Posterior cingulate gyrus (tissue), 11 donors: ENCODE measurements around the gene RAB3D.
A peak's percentile ranks its signal among the peaks of the same experiment; 100 is the strongest.

Experiments
- DNase-seq, 10 donors: peaks; one replicate each; pipeline versions ENCODE4 v3.0.0 to v3.0.0-alpha.2; 2020 to 2021; ENCODE audit warnings: mixed read lengths in 3 of 10
- intact Hi-C: fragments of 100-400 bp; cut with DNase I; formaldehyde crosslinking; loops from one replicate; pipeline ENCODE4 v1.15.1; 2023

RAB3D gene

DNA sequence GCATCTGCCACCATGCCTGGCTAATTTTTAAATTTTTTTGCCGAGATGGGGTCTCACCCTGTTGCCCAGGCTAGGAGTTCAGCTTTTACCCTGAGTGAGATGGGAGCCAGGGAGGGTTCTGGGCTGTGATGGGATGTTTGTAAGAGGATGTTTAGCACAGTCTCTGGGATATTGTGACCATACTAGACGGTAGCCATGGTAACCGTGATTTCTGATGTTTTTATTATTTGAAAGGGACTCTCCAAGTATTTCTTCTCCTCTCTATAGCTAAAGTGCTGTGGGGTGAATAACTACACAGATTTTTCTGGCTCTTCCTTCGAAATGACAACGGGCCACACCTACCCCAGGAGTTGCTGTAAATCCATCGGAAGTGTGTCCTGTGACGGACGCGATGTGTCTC, 33.1 kb downstream of the RAB3D start:
- intact Hi-C loops: no loop called here

DNA sequence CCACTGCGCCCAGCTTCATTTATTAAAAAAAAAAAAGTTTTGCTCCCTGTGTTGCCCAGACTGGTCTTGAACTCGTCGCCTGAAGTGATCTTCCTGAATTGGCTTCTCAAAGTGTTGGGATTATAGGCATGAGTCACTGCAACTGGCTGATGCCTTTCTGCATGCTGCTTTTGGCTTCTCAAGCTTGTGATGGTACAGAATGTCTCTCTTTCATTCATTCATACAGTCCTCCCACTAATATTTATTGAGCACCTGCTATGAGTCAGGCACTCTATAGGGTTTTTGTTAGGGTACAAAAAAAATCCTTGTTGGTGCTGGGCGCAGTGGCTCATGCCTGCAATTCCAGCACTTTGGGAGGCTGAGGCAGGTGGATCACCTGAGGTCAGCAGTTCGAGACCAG, 34.5 kb downstream of the RAB3D start:
- intact Hi-C loops: no loop called here
- no peak for DNase-seq

More for the DNA sequence above, 33.1 kb downstream of the RAB3D start:
- peak in 1 of 10 donors; percentile 31 for DNase-seq

DNA sequence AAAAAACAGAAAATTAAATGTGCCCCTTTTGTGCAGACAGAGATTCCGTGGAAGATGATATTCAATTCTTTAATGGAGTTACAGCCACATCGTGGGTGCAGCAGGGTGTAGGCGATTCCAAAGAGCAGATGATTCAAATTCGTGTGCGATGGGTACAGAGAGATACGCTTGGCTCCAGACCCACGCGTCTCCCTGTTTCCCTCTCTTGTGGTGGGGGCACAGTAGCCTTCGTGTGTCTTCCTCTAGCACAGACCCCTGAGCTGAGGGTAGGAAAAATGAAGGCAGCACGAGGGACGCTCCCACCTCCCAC, 38.7 kb downstream of the RAB3D start:
- intact Hi-C loops: no loop called here
- DNase-seq: peak in 5 of 10 donors; percentile 25 to 80 (median 75)

- intact Hi-C loops: no loop called here
- DNase-seq: peak in 1 of 10 donors; percentile 44
Observed at GRCh38 chr19:11299946-11300810, 39.3 kb downstream of the RAB3D start.

- peak in 8 of 10 donors; percentile 26 to 84 (median 38) for DNase-seq
- intact Hi-C loops: no loop called here
Observed at GRCh38 chr19:11296264-11296663, 43.2 kb downstream of the RAB3D start.

DNA sequence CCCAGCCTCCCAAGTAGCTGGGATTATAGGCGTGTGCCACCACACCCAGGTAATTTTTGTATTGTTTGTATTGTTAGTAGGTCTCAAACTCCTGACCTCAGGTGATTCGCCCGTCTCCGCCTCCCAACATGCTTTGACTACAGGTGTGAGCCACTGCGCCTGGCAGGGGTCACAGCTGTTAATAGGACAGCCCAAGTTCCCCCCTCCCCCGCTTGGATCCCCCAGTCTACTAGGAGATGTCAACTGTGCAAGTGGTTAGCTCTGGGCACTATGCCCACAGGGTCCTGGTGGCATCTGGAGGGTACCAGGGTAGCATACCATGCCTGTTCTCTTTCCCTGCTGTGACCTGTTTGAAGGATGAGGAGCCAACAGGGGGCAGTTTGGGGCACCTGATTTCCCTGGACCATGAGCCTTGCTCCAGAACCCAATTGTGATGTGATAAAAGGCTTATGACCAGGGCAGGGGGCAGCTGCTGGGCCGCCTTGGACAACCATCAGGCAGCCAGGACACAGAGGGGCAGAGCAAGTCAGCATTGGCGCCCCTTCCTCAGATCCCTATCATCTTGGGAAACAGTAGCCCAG, 43.7 kb downstream of the RAB3D start, which contains the start of gene TSPAN16:
TSS of gene TSPAN16 (plus strand) at position 496 of the 581 bp plus-strand sequence. CDS start 138 bp downstream, outside the sequence.
- peak in 1 of 10 donors; percentile 55 for DNase-seq
- intact Hi-C loops: loop anchor here (2.0 kb wide), 1 partner anchor 85 kb away; no protein-coding TSS in a partner anchor

DNA sequence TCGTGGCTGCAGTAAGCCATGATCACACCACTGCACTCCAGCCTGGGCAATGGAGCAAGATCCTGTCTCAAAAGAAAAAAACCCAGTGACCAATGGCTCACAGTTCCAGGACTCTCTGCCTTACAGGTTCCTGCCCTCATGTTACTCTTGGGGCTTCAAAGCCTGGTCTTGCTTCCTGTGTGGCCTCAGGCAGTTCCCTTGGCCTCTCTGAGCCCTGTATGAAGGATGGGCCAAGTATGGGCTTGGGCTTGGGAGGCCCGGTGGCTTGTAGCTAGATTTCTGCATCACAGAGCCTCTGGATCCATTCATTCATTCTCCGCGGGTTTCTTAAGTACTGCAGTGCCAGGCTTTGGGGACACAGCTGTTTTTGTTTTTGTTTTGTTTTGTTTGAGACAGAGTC, 44.3 kb downstream of the RAB3D start:
- DNase-seq: peak in 1 of 10 donors; percentile 8
- intact Hi-C loops: loop anchor here (2.0 kb wide), 1 partner anchor 86 kb away; no protein-coding TSS in a partner anchor

GRCh38 chr19:11293433-11294389, 45.7 kb downstream of the RAB3D start:
- intact Hi-C loops: loop anchor here (1.0 to 5.0 kb wide), 3 partner anchors 87 to 189 kb away; partner anchors contain the start of gene ELAVL3
- peak; percentile 80 to 98 (median 90) for DNase-seq

GRCh38 chr19:11291991-11292390, 47.5 kb downstream of the RAB3D start:
- DNase-seq: no peak
- intact Hi-C loops: loop anchor here (5.0 kb wide), 1 partner anchor 190 kb away; the partner anchor contains the start of gene ELAVL3

GRCh38 chr19:11291415-11291814, 48.0 kb downstream of the RAB3D start:
- intact Hi-C loops: loop anchor here (5.0 kb wide), 1 partner anchor 191 kb away; the partner anchor contains the start of gene ELAVL3
- DNase-seq: no peak

GRCh38 chr19:11290256-11290655, 49.2 kb downstream of the RAB3D start:
- no peak for DNase-seq
- intact Hi-C loops: loop anchor here (5.0 kb wide), 1 partner anchor 192 kb away; the partner anchor contains the start of gene ELAVL3

DNA sequence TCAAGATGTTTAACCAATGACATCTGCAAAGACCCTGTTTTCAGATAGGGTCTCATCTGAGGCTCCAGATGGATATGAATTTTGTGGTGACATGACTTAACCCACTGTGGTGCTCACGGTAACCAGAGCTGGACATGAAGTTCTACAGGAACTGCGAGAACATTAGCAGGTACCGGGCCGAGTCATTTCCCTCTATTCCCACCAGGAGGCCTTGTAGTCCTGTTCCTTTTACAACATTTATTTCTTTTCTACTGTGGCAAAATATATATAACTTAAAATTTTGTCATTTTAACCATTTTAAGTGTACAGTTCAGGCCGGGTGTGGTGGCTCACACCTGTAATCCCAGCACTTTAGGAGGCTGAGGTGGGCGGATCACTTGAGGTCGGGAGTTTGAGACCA, 51.1 kb downstream of the RAB3D start:
- intact Hi-C loops: no loop called here

GRCh38 chr19:11286312-11286974, 53.0 kb downstream of the RAB3D start:
- no peak for DNase-seq
- intact Hi-C loops: no loop called here

More for the DNA sequence above, 51.1 kb downstream of the RAB3D start:
- peak in 1 of 10 donors; percentile 27 for DNase-seq

- intact Hi-C loops: no loop called here
- no peak for DNase-seq
Observed at GRCh38 chr19:11284515-11284914, 54.9 kb downstream of the RAB3D start.

- intact Hi-C loops: no loop called here
- DNase-seq: no peak
Observed at GRCh38 chr19:11281356-11282049, 58.0 kb downstream of the RAB3D start.

DNA sequence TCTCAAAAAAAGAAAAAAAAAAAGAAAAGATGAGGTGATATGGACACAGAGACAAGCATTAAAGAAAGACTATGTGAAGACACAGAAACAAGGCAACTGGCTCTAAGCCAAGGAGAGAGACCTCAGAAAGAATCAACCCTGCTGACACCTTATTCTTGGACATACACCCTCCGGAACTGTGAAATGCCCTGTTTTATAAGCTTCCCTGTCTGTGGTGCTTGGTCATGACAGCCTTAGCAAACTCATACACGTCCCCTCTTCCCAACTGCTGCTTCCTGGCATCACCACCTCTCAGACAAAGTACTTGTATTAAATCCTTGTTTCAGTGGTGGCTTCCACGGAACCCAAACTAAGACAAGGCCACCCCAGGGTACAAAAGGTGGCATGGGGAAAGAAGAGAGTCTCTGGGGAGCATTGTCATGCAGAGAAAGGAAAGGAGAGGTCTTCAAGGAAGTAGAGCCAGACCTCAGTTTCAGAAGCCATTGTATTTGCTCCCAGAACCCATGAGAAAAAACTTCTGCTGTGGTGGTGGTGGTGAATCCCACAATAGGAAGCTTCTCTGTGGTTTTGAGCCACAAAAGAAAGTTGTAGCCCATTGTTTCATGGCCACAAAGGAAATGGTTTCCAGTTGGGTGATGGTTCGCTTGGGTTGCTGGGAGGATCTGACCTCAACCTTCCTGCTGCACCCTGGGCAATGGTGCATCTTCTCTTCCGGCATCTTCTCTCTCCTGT, 59.8 kb downstream of the RAB3D start:
- no peak for DNase-seq
- intact Hi-C loops: no loop called here

DNA sequence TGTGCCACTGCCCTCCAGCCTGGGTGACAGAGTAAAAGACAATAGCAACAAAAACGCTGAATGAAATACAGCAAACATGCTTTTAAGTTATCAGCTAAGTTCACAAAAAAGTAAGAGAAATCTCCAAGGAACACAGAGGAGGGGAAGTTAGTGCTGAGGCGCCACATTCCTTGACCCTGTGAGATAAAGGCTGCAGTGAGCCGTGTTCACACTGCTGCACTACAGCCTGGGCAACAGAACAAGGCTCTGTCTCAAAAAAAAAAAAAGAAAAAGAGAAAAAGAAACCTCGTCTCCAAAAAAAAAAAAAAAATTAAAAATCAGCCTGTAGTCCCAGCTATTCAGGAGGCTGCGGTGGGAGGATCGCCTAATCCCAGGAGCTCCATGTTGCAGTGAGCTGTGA, 60.8 kb downstream of the RAB3D start:
- no peak for DNase-seq
- intact Hi-C loops: no loop called here

- DNase-seq: no peak
- intact Hi-C loops: no loop called here
Observed at GRCh38 chr19:11274533-11275086, 64.8 kb downstream of the RAB3D start.
